RKO (cell line): ENCODE results near the gene PET117.
A peak's percentile ranks its signal among the peaks of the same experiment; 100 is the strongest.
"Not testable (repeated sequence)": the region's sequence is repeated elsewhere in the genome, so short reads cannot be mapped to it uniquely, and the experiment has no call there.

ENCODE experiments used
- DNase-seq: peaks from one replicate; pipeline ENCODE4 v3.0.0-alpha.2; 2016; ENCODE audit warnings: low spot score

The PET117 gene

GRCh38 chr20:18164356-18164755, 26.7 kb downstream of the PET117 start:
- DNase-seq, result peak; percentile 15

GRCh38 chr20:18165553-18165952, 27.9 kb downstream of the PET117 start:
- DNase-seq, result no peak

- DNase-seq, result no peak
Observed at GRCh38 chr20:18166241-18166881, 28.7 kb downstream of the PET117 start.

- no peak for DNase-seq
Observed at GRCh38 chr20:18166950-18167349, 29.3 kb downstream of the PET117 start.

- DNase-seq, result no peak
Observed at GRCh38 chr20:18172379-18172778, 34.7 kb downstream of the PET117 start.

- DNase-seq, result no peak
Observed at GRCh38 chr20:18174906-18175683, 37.4 kb downstream of the PET117 start.

- peak; percentile 8 for DNase-seq
Observed at GRCh38 chr20:18176318-18176785, 38.7 kb downstream of the PET117 start.

GRCh38 chr20:18180366-18180765, 42.7 kb downstream of the PET117 start:
- not testable (repeated sequence) for DNase-seq

- DNase-seq, result no peak
Observed at GRCh38 chr20:18180815-18181214, 43.2 kb downstream of the PET117 start.

GRCh38 chr20:18187020-18187419, 49.4 kb downstream of the PET117 start:
- DNase-seq, result no peak

GRCh38 chr20:18188434-18188833, 50.8 kb downstream of the PET117 start:
- DNase-seq, result no peak

GRCh38 chr20:18190338-18191233, 52.9 kb downstream of the PET117 start:
- DNase-seq, result no peak

- no peak for DNase-seq
Observed at GRCh38 chr20:18191306-18191705, 53.6 kb downstream of the PET117 start.
